ENCODE data around the gene STARD4.

- TF ChIP-seq HNRNPH1 (optimal IDR thresholded peaks at IDR 0.05; ENCODE audit: low read depth, low read length) (no peak), CTCF (IDR thresholded peaks at IDR 0.05 in 2 of 3, conservative IDR thresholded peaks at IDR 0.05 in 1 of 3; ENCODE audit: insufficient read depth in 2 of 3, low read depth in 1 of 3, low read length in 3 of 3) (no peak), BHLHE40 (IDR thresholded peaks at IDR 0.05; ENCODE audit: low read length) (no peak), ZNF354B (CRISPR knock-in tag; IDR thresholded peaks at IDR 0.05) (no peak), HDAC6 (IDR thresholded peaks at IDR 0.05; ENCODE audit: low read depth, low read length) (no peak), PHF8 (IDR thresholded peaks at IDR 0.05; ENCODE audit: borderline replicate concordance, low read length) (no peak), ZNF175 (CRISPR knock-in tag; IDR thresholded peaks at IDR 0.05; ENCODE audit: low read depth) (no peak), NCOA1 (IDR thresholded peaks at IDR 0.05; ENCODE audit: low read depth) (no peak), MCM5 (IDR thresholded peaks at IDR 0.05; ENCODE audit: low read depth) (no peak), STAT5A (IDR thresholded peaks at IDR 0.05; ENCODE audit: borderline replicate concordance, low read length) (no peak), MAX (CRISPR knock-in tag; IDR thresholded peaks at IDR 0.05) (no peak), ZNF609 (CRISPR knock-in tag; IDR thresholded peaks at IDR 0.05; ENCODE audit: borderline replicate concordance) (no peak), POLR2A (conservative IDR thresholded peaks at IDR 0.05) (no peak), MXI1 (IDR thresholded peaks at IDR 0.05; ENCODE audit: low read depth, low read length) (no peak)
Observed at GRCh38 chr5:111507276-111507675, 5.1 kb downstream of the STARD4 start.

Measured in K562 (cell line).